GM12878 (cell line): ENCODE results near the gene CDC5L. TPM values are rescaled to one million over a fixed set of nuclear protein-coding genes. Genes with fewer than 3 reads are reported as not detected.

Source experiments
- ATAC-seq: fragments of 200-7000 bp; cut with Tn5 transposase; 3 replicates; pipeline ENCODE4 v1.9.1; 2020; ENCODE audit warnings: mild to moderate bottlenecking, moderate library complexity
- BruUV-seq: library from RNA; stranded (reverse); fragments of 400-500 nt; replicated peaks from 2 replicates; lab custom pipeline; 2021; lab: Mats Ljungman, UMichigan
- CTCF ChIA-PET: fragments of 300-600 bp; sonication (Branson Sonifier 250); formaldehyde crosslinking; extraction: SDS; loops from one replicate; lab custom pipeline; 2021; ENCODE audit warnings: inconsistent platforms; lab: Yijun Ruan, JAX
- POLR2A ChIA-PET: fragments of 350-600 bp; formaldehyde crosslinking; extraction: SDS; loops from one replicate; lab custom pipeline; 2021; ENCODE audit warnings: inconsistent platforms; lab: Charles Lee
- RAD21 ChIA-PET: fragments of 300-600 bp; sonication (Branson Sonifier 250); formaldehyde crosslinking; loops from one replicate; lab custom pipeline; 2023; ENCODE audit warnings: antibody characterized with exemption; ENCODE audit not compliant: unreplicated experiment; lab: Charles Lee
- SMC1A ChIA-PET: fragments of 300-600 bp; sonication (Branson Sonifier 250); formaldehyde crosslinking; loops from one replicate; lab custom pipeline; 2023; ENCODE audit not compliant: unreplicated experiment, uncharacterized antibody; lab: Charles Lee
- DNase-seq: peaks from one replicate; pipeline ENCODE4 v3.0.0-alpha.2; 2011; ENCODE audit warnings: low read depth, low spot score
- FAIRE-seq: peaks from 3 replicates; lab custom pipeline; 2011; peaks lifted over from hg19 to GRCh38; lab: Jason Lieb, UNC
- H2AFZ ChIP-seq: 2 replicates; pipeline ENCODE4 v1.6.0; 2011; ENCODE audit warnings: low read depth, low read length, control low read depth; ENCODE audit not compliant: control insufficient read depth
- H3K27ac ChIP-seq: 2 replicates; pipeline ENCODE4 v1.5.1; 2011; ENCODE audit warnings: control low read depth; ENCODE audit not compliant: control insufficient read depth, insufficient read depth
- H3K27me3 ChIP-seq, 2 experiments: replicated peaks in 1 of 2; 2 replicates each; pipeline versions ENCODE4 v1.6.0 to v1.6.1; 2011; ENCODE audit warnings: low read length in 1 of 2; ENCODE audit not compliant: control insufficient read depth in 2 of 2, insufficient read depth in 2 of 2
- H3K36me3 ChIP-seq, 2 experiments: 2 replicates each; pipeline ENCODE4 v1.5.1; 2011; ENCODE audit warnings: low read length in 1 of 2; ENCODE audit not compliant: control insufficient read depth in 2 of 2, insufficient read depth in 2 of 2
- H3K4me1 ChIP-seq: 2 replicates; pipeline ENCODE4 v1.6.1; 2011; ENCODE audit warnings: mild to moderate bottlenecking, low read length, moderate library complexity, mixed read lengths; ENCODE audit not compliant: control insufficient read depth, insufficient read depth
- H3K4me2 ChIP-seq: 2 replicates; pipeline ENCODE4 v1.6.0; 2011; ENCODE audit warnings: control low read depth; ENCODE audit not compliant: control insufficient read depth, insufficient read depth
- H3K4me3 ChIP-seq: fragments of 200-600 bp; sonication (generic); 2 replicates; pipeline ENCODE4 v1.5.1; 2016
- H3K79me2 ChIP-seq: 2 replicates; pipeline ENCODE4 v1.6.0; 2011; ENCODE audit warnings: low read length; ENCODE audit not compliant: control insufficient read depth, insufficient read depth
- H3K9ac ChIP-seq: 2 replicates; pipeline ENCODE4 v1.8.0; 2011; ENCODE audit warnings: low read length, control low read depth, mixed read lengths; ENCODE audit not compliant: control insufficient read depth, insufficient read depth
- H3K9me3 ChIP-seq: replicated peaks from 3 replicates; pipeline ENCODE4 v1.5.1; 2011; ENCODE audit warnings: mild to moderate bottlenecking, low read length; ENCODE audit not compliant: control insufficient read depth, insufficient read depth
- H4K20me1 ChIP-seq: 2 replicates; pipeline ENCODE4 v1.6.0; 2011; ENCODE audit not compliant: control insufficient read depth, insufficient read depth
- BCL11A ChIP-seq: IDR thresholded peaks from 2 replicates; pipeline ENCODE4 v1.6.1; 2011; ENCODE audit warnings: low read depth, low read length
- BHLHE40 ChIP-seq, 2 experiments: fragments of 450-650 bp in 1 of 2; IDR thresholded peaks; 2 replicates each; pipeline ENCODE4 v1.6.1; 2011 to 2017; ENCODE audit warnings: low read depth in 2 of 2, borderline replicate concordance in 1 of 2, improper control_type of control experiment in 1 of 2, low read length in 1 of 2, mild to moderate bottlenecking in 1 of 2
- BMI1 ChIP-seq: fragments of 450-650 bp; IDR thresholded peaks from 2 replicates; pipeline ENCODE4 v1.6.1; 2016; ENCODE audit warnings: mild to moderate bottlenecking, moderate library complexity, borderline replicate concordance
- HDAC2 ChIP-seq: fragments of 200-600 bp; sonication (generic); IDR thresholded peaks from 2 replicates; pipeline ENCODE4 v1.6.1; 2017
- IKZF2 ChIP-seq, 2 experiments: fragments of 450-650 bp; IDR thresholded peaks; 2 replicates each; pipeline ENCODE4 v1.6.1; 2017; ENCODE audit warnings: mild to moderate bottlenecking in 2 of 2, moderate library complexity in 2 of 2
- KDM1A ChIP-seq: fragments of 200-600 bp; sonication (generic); IDR thresholded peaks from 2 replicates; pipeline ENCODE4 v1.6.1; 2016; ENCODE audit warnings: borderline replicate concordance
- NFYB ChIP-seq: IDR thresholded peaks from 2 replicates; pipeline ENCODE4 v1.6.1; 2011; ENCODE audit warnings: low read depth, mild to moderate bottlenecking, low read length, improper control_type of control experiment, moderate library complexity; ENCODE audit not compliant: insufficient read depth
- NR2C1 ChIP-seq: fragments of 450-650 bp; IDR thresholded peaks from 2 replicates; pipeline ENCODE4 v1.6.1; 2017; ENCODE audit warnings: antibody characterized with exemption, mild to moderate bottlenecking, moderate library complexity
- PAX8 ChIP-seq: fragments of 450-650 bp; IDR thresholded peaks from 2 replicates; pipeline ENCODE4 v1.6.1; 2017; ENCODE audit warnings: mild to moderate bottlenecking, moderate library complexity
- POLR2A ChIP-seq: IDR thresholded peaks from 2 replicates; pipeline ENCODE4 v1.6.1; 2011; ENCODE audit warnings: low read depth, mild to moderate bottlenecking, low read length
- POLR2AphosphoS2 ChIP-seq: IDR thresholded peaks from 2 replicates; pipeline ENCODE4 v1.6.1; 2011; ENCODE audit warnings: low read depth, mild to moderate bottlenecking, low read length, improper control_type of control experiment, moderate library complexity
- RBBP5 ChIP-seq: fragments of 200-600 bp; sonication (generic); conservative IDR thresholded peaks from 2 replicates; pipeline ENCODE4 v1.6.1; 2016
- SREBF2 ChIP-seq: IDR thresholded peaks from 2 replicates; pipeline ENCODE4 v1.6.1; 2012; ENCODE audit warnings: mild to moderate bottlenecking, low read length
- TARDBP ChIP-seq: IDR thresholded peaks from 2 replicates; pipeline ENCODE4 v1.6.1; 2016; ENCODE audit warnings: borderline replicate concordance
- ZBTB4 ChIP-seq: fragments of 450-650 bp; formaldehyde crosslinking; IDR thresholded peaks from 2 replicates; pipeline ENCODE4 v1.4.0; 2022; ENCODE audit warnings: mild to moderate bottlenecking, moderate library complexity
- ZNF217 ChIP-seq: fragments of 450-650 bp; IDR thresholded peaks from 2 replicates; pipeline ENCODE4 v1.6.1; 2017; ENCODE audit warnings: antibody characterized with exemption, mild to moderate bottlenecking
- WGBS: methylation state at CpG from one replicate; pipeline ENCODE4 v1.1.6; 2016; ENCODE audit warnings: low lambda C conversion rate; ENCODE audit not compliant: insufficient replicate concordance, insufficient coverage; ENCODE audit errors: missing lambda C conversion rate; 5-methylcytosine and 5-hydroxymethylcytosine counted together
- in situ Hi-C: fragments of 300-500 bp; cut with MboI; formaldehyde crosslinking; loops from 9 replicates; pipeline ENCODE4 v1.14.3; 2018; ENCODE audit warnings: mixed read lengths
- intact Hi-C: fragments of 100-400 bp; cut with micrococcal nuclease; formaldehyde crosslinking; loops from one replicate; pipeline ENCODE4 v1.14.2; 2022; ENCODE audit not compliant: unreplicated experiment
- polyA plus RNA-seq, 11 experiments: library from polyadenylated mRNA; depleted of rRNA in 4 of 11; unstranded in 6 of 11; stranded (reverse) in 5 of 11; fragments of >200 nt; fragmentation: Nextera tagmentation in 4 of 11; fragmentation: Illumina TruSeq in 1 of 11; extraction: Ambion mirVana in 4 of 11; extraction: Trizol in 1 of 11; gene quantifications; 1 replicate in 1 of 11; 2 replicates in 10 of 11; pipeline versions ENCODE4 v1.2.1 to v1.2.3, GENCODE V29; 2011 to 2016; ENCODE audit warnings: inconsistent platforms in 2 of 11, missing spikeins in 2 of 11, low read depth in 1 of 11
- total RNA-seq, 4 experiments: library from RNA; depleted of rRNA in 3 of 4; stranded (reverse); fragments of >200 nt in 3 of 4; fragmentation: Illumina TruSeq in 1 of 4; extraction: Trizol in 1 of 4; gene quantifications; 2 replicates each; pipeline versions ENCODE4 v1.2.1 to v1.2.3, GENCODE V29; 2013 to 2021
- TF ChIP-seq, protein P1 (sequence below): fragments of 450-650 bp; formaldehyde crosslinking; IDR thresholded peaks from 2 replicates; pipeline ENCODE4 v1.5.0; 2022; ENCODE audit warnings: mild to moderate bottlenecking, missing genetic modification characterization
- TF ChIP-seq, protein P2 (sequence below): IDR thresholded peaks from 2 replicates; pipeline ENCODE4 v1.6.1; 2011; ENCODE audit warnings: low read depth, low read length, improper control_type of control experiment, borderline replicate concordance

Gene CDC5L
- total and polyA plus RNA-seq, 10 of the 15 experiments (the other 5 are each of a cell fraction or from before 2014, with no cell fraction given), result 13.2 to 29.4 (median 18.8) TPM

DNA sequence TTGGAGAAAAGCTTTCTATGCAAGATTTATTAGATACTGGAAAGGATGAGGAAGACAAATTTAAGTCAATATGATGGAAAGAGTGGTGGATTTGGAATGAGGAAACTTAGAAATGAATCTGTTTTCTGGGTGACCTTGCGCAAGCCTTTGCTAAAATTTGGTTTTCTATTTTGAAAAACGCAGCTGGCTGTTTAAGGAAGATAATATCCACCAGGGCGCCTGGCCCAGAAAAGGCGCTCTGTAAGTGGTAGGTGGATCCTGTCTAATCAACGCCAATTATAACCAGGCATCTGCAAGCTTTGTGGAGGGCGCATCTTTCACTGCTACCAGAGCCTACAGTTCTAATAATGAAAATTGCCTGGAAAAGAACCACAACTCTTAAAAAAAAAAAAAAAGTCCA, 45.5 kb upstream of the CDC5L start (continued):
- TF ChIP-seq KDM1A (no peak), IKZF2 (IDR thresholded peaks at IDR 0.05) (no peak), ZBTB4 (no peak), ZNF217 (no peak)
- TF ChIP-seq, protein P1, sequence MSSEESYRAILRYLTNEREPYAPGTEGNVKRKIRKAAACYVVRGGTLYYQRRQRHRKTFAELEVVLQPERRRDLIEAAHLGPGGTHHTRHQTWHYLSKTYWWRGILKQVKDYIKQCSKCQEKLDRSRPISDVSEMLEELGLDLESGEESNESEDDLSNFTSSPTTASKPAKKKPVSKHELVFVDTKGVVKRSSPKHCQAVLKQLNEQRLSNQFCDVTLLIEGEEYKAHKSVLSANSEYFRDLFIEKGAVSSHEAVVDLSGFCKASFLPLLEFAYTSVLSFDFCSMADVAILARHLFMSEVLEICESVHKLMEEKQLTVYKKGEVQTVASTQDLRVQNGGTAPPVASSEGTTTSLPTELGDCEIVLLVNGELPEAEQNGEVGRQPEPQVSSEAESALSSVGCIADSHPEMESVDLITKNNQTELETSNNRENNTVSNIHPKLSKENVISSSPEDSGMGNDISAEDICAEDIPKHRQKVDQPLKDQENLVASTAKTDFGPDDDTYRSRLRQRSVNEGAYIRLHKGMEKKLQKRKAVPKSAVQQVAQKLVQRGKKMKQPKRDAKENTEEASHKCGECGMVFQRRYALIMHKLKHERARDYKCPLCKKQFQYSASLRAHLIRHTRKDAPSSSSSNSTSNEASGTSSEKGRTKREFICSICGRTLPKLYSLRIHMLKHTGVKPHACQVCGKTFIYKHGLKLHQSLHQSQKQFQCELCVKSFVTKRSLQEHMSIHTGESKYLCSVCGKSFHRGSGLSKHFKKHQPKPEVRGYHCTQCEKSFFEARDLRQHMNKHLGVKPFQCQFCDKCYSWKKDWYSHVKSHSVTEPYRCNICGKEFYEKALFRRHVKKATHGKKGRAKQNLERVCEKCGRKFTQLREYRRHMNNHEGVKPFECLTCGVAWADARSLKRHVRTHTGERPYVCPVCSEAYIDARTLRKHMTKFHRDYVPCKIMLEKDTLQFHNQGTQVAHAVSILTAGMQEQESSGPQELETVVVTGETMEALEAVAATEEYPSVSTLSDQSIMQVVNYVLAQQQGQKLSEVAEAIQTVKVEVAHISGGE, result no peak
- TF ChIP-seq, all 136 proteins: peak for 0

DNA sequence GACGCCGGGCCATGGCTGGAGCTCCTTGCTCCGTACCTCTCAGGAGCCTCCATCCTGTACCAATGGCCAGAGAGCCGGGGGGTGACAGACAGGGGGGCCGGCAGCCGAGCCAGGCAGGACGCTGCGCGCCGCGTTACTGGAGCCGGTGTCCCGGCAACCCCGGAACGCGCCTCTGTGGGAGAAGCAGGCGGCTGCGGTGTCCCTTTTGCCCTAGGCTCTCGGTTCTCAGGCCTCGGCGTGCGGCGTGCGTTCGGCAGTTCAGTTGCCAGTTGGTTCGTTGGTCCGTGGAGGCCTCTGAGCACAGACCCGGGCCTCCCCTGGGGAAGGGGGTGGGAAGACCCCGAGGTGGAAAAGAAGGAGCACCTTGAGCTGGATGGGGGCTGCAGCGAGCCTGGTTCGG, 45.0 kb upstream of the CDC5L start, which contains the start of gene SPATS1:
SPATS1 (plus strand) TSS at position 162 of the 400 bp plus-strand sequence. CDS start 446 bp downstream, outside the sequence.
- POLR2A ChIA-PET, result no interaction called here
- no TSS peak for BruUV-seq
- no peaks in the 10 kb centered on the region for H3K4me1 ChIP-seq
- H3K4me2 ChIP-seq, result no peak within 1 kb of the TSS
- H3K27me3 ChIP-seq, result peaks cover 4 to 6% of the 10 kb centered on the region in 2 experiments; a peak in 3 of 4 replicates
- DNase-seq, result no peak
- WGBS, result 31% methylated on average over 31 of the region's 31 CpGs
- SMC1A ChIA-PET, result interaction anchor here (1.1 to 2.0 kb wide), 2 partner anchors 9 to 74 kb away, joined by 3 to 8 read pairs; no protein-coding TSS in a partner anchor
- in situ Hi-C loops (no loop called here), intact Hi-C loops (no loop called here)
- H4K20me1 ChIP-seq, result no peaks in the 10 kb centered on the region
- no peak for ATAC-seq
- no peaks in the 10 kb centered on the region for H3K36me3 ChIP-seq
- no peak within 1 kb of the TSS for H3K4me3 ChIP-seq
- H3K9ac ChIP-seq, result no peak within 1 kb of the TSS
- CTCF ChIA-PET, result interaction anchor here (0.6 to 1.6 kb wide), 5 partner anchors 10 to 257 kb away, joined by 3 to 8 read pairs (median 3); no protein-coding TSS in a partner anchor
- RAD21 ChIA-PET, result no interaction called here
- H2AFZ ChIP-seq, result no peak within 1 kb of the TSS
- no peaks in the 10 kb centered on the region for H3K9me3 ChIP-seq
- no peak within 1 kb of the TSS for H3K27ac ChIP-seq
- no peak for TF ChIP-seq RBBP5
- TF ChIP-seq BMI1, result no peak
- TF ChIP-seq NR2C1, result no peak
- TF ChIP-seq, protein P2, sequence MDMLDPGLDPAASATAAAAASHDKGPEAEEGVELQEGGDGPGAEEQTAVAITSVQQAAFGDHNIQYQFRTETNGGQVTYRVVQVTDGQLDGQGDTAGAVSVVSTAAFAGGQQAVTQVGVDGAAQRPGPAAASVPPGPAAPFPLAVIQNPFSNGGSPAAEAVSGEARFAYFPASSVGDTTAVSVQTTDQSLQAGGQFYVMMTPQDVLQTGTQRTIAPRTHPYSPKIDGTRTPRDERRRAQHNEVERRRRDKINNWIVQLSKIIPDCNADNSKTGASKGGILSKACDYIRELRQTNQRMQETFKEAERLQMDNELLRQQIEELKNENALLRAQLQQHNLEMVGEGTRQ, result no peak
- no peak for TF ChIP-seq SREBF2
- TF ChIP-seq BHLHE40 (IDR thresholded peaks at IDR 0.05; ENCODE audit: borderline replicate concordance in 1 of 2, low read depth in 2 of 2, low read length in 1 of 2), result no peak
- no peak for TF ChIP-seq POLR2A
- TF ChIP-seq BCL11A, result no peak
- TF ChIP-seq HDAC2, result no peak
- TF ChIP-seq PAX8, result no peak
- no peak for TF ChIP-seq TARDBP
- TF ChIP-seq POLR2AphosphoS2, result no peak
- no peak for TF ChIP-seq NFYB
- FAIRE-seq, result no peak
- no peaks in the 10 kb centered on the region for H3K79me2 ChIP-seq
